ENCODE measurements around the gene FBXO8.

GRCh38 chr4:174189392-174190015 is 94.0 kb downstream of the FBXO8 start:
- TF ChIP-seq, protein P1, sequence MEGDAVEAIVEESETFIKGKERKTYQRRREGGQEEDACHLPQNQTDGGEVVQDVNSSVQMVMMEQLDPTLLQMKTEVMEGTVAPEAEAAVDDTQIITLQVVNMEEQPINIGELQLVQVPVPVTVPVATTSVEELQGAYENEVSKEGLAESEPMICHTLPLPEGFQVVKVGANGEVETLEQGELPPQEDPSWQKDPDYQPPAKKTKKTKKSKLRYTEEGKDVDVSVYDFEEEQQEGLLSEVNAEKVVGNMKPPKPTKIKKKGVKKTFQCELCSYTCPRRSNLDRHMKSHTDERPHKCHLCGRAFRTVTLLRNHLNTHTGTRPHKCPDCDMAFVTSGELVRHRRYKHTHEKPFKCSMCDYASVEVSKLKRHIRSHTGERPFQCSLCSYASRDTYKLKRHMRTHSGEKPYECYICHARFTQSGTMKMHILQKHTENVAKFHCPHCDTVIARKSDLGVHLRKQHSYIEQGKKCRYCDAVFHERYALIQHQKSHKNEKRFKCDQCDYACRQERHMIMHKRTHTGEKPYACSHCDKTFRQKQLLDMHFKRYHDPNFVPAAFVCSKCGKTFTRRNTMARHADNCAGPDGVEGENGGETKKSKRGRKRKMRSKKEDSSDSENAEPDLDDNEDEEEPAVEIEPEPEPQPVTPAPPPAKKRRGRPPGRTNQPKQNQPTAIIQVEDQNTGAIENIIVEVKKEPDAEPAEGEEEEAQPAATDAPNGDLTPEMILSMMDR (conservative IDR thresholded peaks at IDR 0.05): no peak
- TF ChIP-seq EZH2 (IDR thresholded peaks at IDR 0.05; ENCODE audit: low read depth): no peak
